ENCODE results near the gene C18orf63.

DNA sequence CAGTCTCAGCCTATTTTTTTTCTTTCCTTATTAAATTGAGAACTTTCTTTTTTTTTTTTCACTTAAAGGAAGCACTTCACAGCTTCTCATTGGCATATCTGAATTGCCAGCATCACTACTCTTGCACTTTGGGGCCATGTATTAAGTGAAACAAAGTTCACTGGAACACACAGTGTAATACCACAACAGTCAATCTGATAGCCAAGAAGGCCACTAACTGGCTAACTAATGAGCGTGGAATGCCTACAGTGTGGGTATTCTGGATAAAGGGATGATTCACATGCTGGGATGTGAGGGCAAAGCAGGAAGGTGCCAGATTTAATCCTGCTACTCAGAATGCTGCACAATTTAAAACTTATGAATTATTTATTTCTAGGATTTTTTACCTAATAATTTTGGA lies 11.7 kb upstream of the C18orf63 start:
- TF ChIP-seq EZH2 (IDR thresholded peaks at IDR 0.05; ENCODE audit: borderline replicate concordance, low read depth, low read length, severe bottlenecking) (no peak), CTCF (IDR thresholded peaks at IDR 0.05; ENCODE audit: extremely low read depth in 1 of 2, insufficient read depth in 1 of 2, low read depth in 1 of 2, low read length in 2 of 2) (no peak), POLR2A (IDR thresholded peaks at IDR 0.05; ENCODE audit: low read depth, low read length) (no peak), FOS (IDR thresholded peaks at IDR 0.05; ENCODE audit: borderline replicate concordance, insufficient read depth, low read length) (no peak), GATA2 (IDR thresholded peaks at IDR 0.05; ENCODE audit: insufficient read depth, insufficient read length, low read depth, low read length) (no peak), MAX (IDR thresholded peaks at IDR 0.05; ENCODE audit: insufficient read depth, insufficient read length) (no peak), POLR2AphosphoS5 (IDR thresholded peaks at IDR 0.05; ENCODE audit: insufficient read depth, low read depth, low read length) (no peak)

All from endothelial cell of umbilical vein (primary cell).